GM18505 (cell line): Measurements from ENCODE around the gene KRT39.
"Not testable (repeated sequence)": the region's sequence is repeated elsewhere in the genome, so short reads cannot be mapped to it uniquely, and the experiment has no call there.

Experiments used
- ATAC-seq: cut with Tn5 transposase; IDR thresholded peaks from one replicate; pipeline ENCODE4 v1.9.1; 2021; ENCODE audit not compliant: unreplicated experiment
- POLR2A ChIP-seq: IDR thresholded peaks from 4 replicates; pipeline ENCODE4 v1.6.1; 2011; ENCODE audit warnings: borderline replicate concordance; ENCODE audit not compliant: insufficient read depth, insufficient read length; ENCODE audit errors: extremely low read depth

Gene KRT39

DNA sequence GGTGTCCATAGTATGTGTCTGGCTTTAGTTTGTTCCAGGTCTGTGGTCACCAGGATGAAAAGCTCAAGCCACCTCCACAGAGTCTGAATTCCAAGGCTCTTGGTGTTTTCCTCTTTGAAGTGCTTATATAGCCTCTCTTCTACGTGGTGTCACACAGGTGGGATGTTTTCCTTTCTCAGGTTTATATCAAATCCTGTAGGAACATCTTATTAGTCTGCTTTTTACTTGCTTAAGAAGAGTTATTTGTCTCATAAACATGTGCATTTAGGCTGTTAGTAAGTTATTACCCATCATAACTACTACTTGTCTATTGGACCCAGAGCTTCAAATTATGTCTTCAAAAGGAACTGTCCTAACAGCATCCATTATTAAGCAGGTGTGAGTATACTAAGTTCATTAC, at the start of gene KRT39:
Gene KRT39 (minus strand): TSS at position 101 of the 400 bp plus-strand sequence. CDS start 92 bp downstream, at position 9.
- ATAC-seq = no peak

DNA sequence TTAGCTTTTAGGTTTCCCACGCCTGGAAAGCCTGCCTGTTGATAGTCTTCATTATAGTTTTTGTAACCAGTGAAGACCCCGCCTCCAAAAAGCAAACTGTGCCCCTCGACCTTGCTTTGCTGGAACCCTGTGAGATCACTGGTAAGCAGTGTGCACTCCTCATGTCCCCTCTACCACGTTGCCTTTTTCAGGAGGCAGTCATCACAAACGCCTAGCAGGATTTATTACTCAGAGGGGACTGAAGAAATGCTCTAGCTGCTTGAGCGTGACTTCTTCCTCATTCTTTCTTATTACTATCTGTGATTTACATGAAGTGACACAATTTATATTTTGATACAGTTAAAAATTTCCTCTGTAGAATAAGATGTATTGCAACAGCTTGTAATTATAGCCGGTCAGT, 48.7 kb upstream of the KRT39 start:
- ATAC-seq = no peak
- TF ChIP-seq POLR2A = no peak

More for the DNA sequence above, at the start of gene KRT39:
- TF ChIP-seq POLR2A = no peak

DNA sequence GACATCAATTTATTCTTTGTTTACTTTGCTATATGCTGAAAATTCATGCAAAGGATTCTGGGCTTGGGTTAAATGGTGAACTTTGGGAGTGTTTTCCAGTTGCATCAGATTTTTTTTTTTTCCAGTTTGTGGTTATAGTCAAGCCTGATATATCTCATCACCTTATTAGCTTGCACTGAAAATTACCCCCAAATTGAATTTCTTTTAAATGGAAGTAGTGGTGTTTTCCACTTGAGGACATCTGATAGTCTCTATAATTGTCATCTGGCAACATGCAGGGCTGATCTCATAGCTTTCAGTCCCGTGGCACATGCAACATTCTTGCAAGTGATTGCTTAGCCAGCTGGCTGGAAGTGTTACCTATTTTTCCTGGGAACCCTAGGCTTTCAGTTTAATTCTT, 46.9 kb upstream of the KRT39 start:
- TF ChIP-seq POLR2A = no peak
- no peak for ATAC-seq

DNA sequence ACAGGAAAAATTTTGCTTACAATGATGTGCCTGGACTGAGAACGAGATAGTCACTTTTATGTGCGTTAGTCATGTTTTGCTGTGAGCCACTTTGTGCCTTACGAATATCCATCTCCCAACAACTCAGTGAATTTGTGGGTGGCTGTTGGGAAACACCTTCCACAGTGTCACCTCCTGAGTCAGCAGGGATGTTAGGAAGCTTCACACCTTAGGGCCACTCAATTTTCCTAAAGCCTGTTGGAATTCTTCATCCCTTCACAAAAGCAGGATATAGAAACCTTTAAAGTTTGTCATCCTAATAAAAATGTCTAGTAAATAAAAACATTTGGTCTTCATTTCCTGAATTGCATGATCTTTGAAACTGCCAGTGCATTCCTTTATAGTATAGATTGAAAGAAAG, 46.4 kb upstream of the KRT39 start:
- no peak for TF ChIP-seq POLR2A
- no peak for ATAC-seq

DNA sequence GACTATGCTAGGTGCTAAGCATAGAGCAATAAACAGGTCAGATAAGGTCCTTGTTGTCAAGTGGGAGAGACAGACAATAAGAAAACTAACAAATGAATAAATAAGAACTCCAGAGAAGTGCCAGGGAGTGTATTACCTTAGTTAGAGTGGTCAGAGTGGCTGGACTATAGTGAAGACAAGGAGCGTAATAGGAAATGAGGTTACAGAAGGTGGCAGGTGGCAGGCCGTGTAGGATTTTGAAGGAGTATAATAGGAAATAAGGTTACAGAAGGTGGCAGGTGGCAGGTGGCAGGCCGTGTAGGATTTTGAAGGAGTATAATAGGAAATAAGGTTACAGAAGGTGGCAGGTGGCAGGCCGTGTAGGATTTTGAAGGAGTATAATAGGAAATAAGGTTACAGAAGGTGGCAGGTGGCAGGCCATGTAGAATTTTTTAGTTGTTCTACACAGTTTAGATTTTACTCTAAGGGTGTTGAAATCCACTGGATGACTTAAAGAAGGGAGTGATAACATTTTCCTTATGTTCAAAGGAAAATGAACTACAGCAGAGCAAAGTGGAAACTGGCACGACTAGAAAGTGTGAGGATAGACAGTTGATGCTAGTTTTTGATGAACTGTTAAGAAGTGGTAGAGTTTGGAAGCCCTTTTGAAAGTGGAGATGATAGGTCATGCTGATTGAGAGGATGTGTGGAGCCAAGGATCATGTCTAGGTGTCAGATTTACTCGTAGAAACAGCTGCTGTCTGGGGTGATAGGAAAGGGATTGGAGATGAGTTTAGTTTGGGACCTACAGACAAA, 45.8 kb upstream of the KRT39 start:
- ATAC-seq = no peak
- TF ChIP-seq POLR2A = no peak

GRCh38 chr17:41010441-41010840, 43.7 kb upstream of the KRT39 start:
- TF ChIP-seq POLR2A = no peak
- ATAC-seq = no peak

GRCh38 chr17:41009936-41010335, 43.2 kb upstream of the KRT39 start:
- no peak for ATAC-seq
- TF ChIP-seq POLR2A = no peak

- no peak for ATAC-seq
- TF ChIP-seq POLR2A = no peak
Measured at GRCh38 chr17:41009301-41009760, 42.6 kb upstream of the KRT39 start.

- TF ChIP-seq POLR2A = no peak
Measured at GRCh38 chr17:41008811-41009210, 42.1 kb upstream of the KRT39 start, which contains the start of gene KRTAP3-1. TSS of gene KRTAP3-1 (minus strand) at chr17:41009128. CDS start at chr17:41009074, 54 bp downstream.

DNA sequence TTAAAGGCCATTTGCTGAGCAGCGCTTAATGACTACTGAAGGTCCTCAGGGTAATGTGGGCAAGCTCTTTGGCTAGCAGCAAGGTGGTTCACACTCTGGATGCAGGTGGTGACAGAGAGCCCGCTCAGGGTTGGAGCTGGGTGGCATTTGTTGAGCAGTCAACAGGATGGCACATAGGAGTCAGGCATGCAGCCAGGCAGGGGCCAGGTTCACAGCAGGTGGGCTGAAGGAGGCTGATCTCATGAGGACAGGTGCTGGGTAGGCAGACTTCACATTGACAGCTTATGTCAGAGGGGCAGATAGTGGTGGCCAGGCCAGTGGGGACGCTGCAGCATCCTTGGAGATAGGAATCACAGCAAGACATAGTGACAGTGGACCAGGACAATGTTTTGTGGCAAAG, 37.6 kb upstream of the KRT39 start:
- no peak for TF ChIP-seq POLR2A
- ATAC-seq = no peak

More at GRCh38 chr17:41008811-41009210, 42.1 kb upstream of the KRT39 start, which contains the start of gene KRTAP3-1:
- no peak for ATAC-seq

DNA sequence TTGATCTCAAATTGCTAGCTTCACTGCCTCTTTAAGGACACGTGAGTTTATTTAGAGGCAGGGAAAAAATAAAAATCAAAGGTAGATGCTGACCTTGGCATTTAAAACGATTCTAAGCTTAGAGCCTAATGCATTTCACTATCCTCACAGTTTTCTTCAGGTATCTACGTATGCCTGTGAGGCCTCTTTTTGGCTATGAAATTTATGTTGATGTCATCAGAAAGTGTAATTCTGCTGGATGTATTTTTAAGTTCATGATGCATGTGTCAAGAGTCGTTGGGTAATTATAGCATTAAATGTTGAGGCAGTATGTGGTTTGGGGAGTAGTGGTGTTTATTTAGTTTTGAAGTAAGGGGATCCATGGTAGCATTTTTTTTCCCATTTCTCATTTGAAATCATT, 37.2 kb upstream of the KRT39 start:
- ATAC-seq = no peak
- TF ChIP-seq POLR2A = no peak

GRCh38 chr17:41002814-41003213, 36.1 kb upstream of the KRT39 start:
- TF ChIP-seq POLR2A = no peak

DNA sequence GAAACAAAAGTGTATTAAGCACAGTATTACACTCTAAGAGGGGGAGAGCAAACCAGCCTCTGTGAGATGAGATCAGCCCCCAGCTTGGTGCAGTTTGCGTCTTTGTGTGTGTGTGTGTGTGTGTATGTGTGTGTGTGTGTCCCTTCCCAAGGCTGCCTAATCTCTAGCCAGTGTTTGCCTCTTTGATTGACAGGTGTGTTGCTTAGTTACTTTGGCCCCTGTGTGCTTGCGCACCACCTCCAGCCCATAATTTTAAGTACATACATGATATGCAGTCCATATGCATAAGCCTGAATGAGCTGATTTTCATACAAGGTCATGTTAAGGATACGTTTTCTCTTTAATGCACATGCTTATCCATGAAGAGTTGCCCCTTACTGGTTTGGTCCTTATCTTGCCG, 35.0 kb upstream of the KRT39 start:
- no peak for TF ChIP-seq POLR2A
- ATAC-seq = no peak

More at GRCh38 chr17:41002814-41003213, 36.1 kb upstream of the KRT39 start:
- no peak for ATAC-seq

DNA sequence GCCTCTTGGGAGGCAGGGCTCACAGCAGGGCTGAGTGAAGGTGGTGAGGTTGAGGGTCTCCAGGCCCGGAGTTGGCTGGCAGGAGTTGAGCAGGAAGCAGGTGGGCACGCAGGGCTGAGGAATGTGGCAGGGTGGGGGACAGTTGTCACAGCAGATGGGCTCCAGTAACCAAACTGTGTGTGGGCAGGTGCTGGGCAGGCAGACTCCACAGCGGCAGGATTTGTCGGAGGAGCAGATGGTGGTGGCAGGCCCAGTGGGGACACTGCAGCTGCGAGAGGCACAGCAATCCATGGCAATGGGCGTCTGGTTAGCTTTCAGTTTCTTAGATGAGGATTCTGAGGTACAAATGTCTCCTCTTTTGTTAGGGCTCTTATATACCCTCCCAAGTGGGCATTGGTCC, 32.8 kb upstream of the KRT39 start, which contains the start of gene KRTAP3-2:
Gene KRTAP3-2 (minus strand): TSS at position 344 of the 400 bp plus-strand sequence. CDS start 53 bp downstream, at position 291.
- ATAC-seq = not testable (repeated sequence)
